Measurements from ENCODE around the gene AJAP1.

DNA sequence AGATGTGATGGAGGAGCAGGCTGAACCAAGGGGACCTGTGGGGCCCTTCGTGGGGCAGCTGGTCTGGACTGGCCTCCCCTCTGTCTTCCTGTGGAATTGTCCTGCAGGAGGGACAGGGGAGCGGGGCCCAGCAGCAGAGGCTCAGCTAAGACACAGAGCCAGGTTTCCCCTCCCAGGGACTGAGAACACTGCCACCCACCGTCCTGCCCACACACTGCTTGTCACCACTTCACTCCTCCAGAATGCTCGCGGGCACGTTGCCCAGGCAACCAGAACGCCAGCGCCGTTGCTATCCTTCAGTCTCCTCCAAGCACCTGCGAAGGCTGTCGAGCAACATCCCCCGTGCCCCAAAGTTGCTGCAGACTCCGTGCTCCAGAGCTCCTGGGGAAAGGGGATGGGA, 46.4 kb downstream of the AJAP1 start:
- TF ChIP-seq GATA2 (IDR thresholded peaks at IDR 0.05; ENCODE audit: low read depth, low read length) (no peak), GATA3 (IDR thresholded peaks at IDR 0.05; ENCODE audit: low read depth, low read length) (no peak)
